ENCODE data around the gene KRT15.

DNA sequence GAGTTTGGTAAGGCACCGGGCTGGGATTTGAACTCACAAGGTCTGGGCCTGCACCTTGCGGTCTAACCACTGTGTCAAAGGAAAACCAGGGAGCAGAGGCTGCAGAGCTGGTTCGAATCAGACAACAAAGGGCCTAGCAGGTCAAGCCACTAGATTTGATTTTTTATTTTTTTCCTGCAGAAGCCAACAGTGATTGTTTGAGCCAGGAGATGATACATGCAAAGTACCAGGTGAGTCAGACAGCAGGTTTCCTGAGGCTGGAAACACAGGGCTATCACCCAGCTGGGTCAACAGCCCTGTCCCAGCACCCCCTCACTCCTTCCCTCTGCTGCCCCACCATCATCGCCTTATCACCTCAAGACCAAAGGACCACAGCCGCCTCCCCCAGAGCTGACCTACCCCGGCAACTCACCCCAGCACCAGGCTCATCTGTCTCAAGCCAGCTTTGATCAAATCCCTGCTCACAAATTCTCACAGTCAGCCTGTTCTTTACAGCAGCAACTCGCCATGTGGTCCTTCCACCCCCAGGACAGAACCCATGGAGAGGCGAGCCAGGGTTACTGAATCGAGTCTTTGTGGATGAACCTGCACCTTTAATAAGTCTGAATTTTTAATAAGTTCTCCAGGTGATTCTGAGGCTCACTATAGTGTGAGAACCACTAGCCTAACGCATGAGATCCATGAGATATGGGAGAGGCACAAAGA, 22.4 kb upstream of the KRT15 start:
- TF ChIP-seq, protein P1, sequence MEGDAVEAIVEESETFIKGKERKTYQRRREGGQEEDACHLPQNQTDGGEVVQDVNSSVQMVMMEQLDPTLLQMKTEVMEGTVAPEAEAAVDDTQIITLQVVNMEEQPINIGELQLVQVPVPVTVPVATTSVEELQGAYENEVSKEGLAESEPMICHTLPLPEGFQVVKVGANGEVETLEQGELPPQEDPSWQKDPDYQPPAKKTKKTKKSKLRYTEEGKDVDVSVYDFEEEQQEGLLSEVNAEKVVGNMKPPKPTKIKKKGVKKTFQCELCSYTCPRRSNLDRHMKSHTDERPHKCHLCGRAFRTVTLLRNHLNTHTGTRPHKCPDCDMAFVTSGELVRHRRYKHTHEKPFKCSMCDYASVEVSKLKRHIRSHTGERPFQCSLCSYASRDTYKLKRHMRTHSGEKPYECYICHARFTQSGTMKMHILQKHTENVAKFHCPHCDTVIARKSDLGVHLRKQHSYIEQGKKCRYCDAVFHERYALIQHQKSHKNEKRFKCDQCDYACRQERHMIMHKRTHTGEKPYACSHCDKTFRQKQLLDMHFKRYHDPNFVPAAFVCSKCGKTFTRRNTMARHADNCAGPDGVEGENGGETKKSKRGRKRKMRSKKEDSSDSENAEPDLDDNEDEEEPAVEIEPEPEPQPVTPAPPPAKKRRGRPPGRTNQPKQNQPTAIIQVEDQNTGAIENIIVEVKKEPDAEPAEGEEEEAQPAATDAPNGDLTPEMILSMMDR (conservative IDR thresholded peaks at IDR 0.05) = no peak
- TF ChIP-seq ZFX (IDR thresholded peaks at IDR 0.05) = no peak
